HCT116 (cell line): Measurements from ENCODE around the gene PNN. TPM values are rescaled to one million over a fixed set of nuclear protein-coding genes. Genes with fewer than 3 reads are reported as not detected.
A peak's percentile ranks its signal among the peaks of the same experiment; 100 is the strongest.

Source experiments
- ATAC-seq: fragments of 200-7000 bp; cut with Tn5 transposase; 2 replicates; pipeline ENCODE4 v1.9.1; 2020; ENCODE audit warnings: mild to moderate bottlenecking, moderate library complexity
- BruUV-seq: library from RNA; stranded (reverse); fragments of 400-500 nt; replicated peaks from 2 replicates; lab custom pipeline; 2021; lab: Mats Ljungman, UMichigan
- CTCF ChIA-PET: fragments of 300-600 bp; sonication (Branson Sonifier 250); formaldehyde crosslinking; loops from one replicate; lab custom pipeline; 2021; ENCODE audit warnings: antibody characterized with exemption; lab: Charles Lee
- POLR2A ChIA-PET: fragments of 300-600, 350-600 bp; sonication (Branson Sonifier 250); formaldehyde crosslinking; loops from one replicate; lab custom pipeline; 2021; ENCODE audit warnings: antibody characterized with exemption; lab: Charles Lee
- RAD21 ChIA-PET, 2 experiments: fragments of 300-600 bp; sonication (Branson Sonifier 250); formaldehyde crosslinking; loops; one replicate each; lab custom pipeline; 2023; ENCODE audit warnings: low total read pairs in 2 of 2; ENCODE audit not compliant: uncharacterized antibody in 2 of 2, unreplicated experiment in 2 of 2, low non-redundant PET in 1 of 2; lab: Charles Lee
- DNase-seq: peaks from one replicate; pipeline ENCODE4 v3.0.0-alpha.2; 2010; ENCODE audit warnings: low read depth, low spot score
- H2AFZ ChIP-seq: fragments of 200-600 bp; shearing (Covaris generic), sonication (generic); 2 replicates; pipeline ENCODE4 v1.6.1; 2017; ENCODE audit warnings: low read depth, mixed run types, mixed read lengths, antibody characterized with exemption, low read length; ENCODE audit not compliant: poor library complexity, severe bottlenecking
- H3K27ac ChIP-seq: 2 replicates; pipeline ENCODE4 v1.5.1; 2012; ENCODE audit warnings: low read depth, low read length
- H3K27me3 ChIP-seq: fragments of 200-600 bp; sonication (generic); 2 replicates; pipeline ENCODE4 v1.6.1; 2016; ENCODE audit warnings: mixed run types, low read length, mixed read lengths; ENCODE audit not compliant: insufficient read depth
- H3K36me3 ChIP-seq, 2 experiments: fragments of 200-500 bp in 1 of 2; fragments of 200-600 bp in 1 of 2; sonication (Bioruptor generic) in 1 of 2; sonication (generic) in 1 of 2; 2 replicates each; pipeline versions ENCODE4 v1.5.1 to v1.6.1; 2014 to 2016; ENCODE audit warnings: low read length in 2 of 2, inconsistent platforms in 1 of 2, mixed read lengths in 1 of 2, mixed run types in 1 of 2; ENCODE audit not compliant: insufficient read depth in 2 of 2, control insufficient read depth in 1 of 2
- H3K4me1 ChIP-seq, 2 experiments: fragments of 200-600 bp in 1 of 2; sonication (generic) in 1 of 2; 2 replicates each; pipeline versions ENCODE4 v1.5.1 to v1.6.1; 2012 to 2017; ENCODE audit warnings: low read length in 2 of 2, inconsistent platforms in 1 of 2, mild to moderate bottlenecking in 1 of 2, mixed read lengths in 1 of 2, mixed run types in 1 of 2, moderate library complexity in 1 of 2; ENCODE audit not compliant: insufficient read depth in 2 of 2, control insufficient read depth in 1 of 2
- H3K4me2 ChIP-seq: fragments of 200-600 bp; sonication (generic); 2 replicates; pipeline ENCODE4 v1.6.1; 2017; ENCODE audit warnings: mixed run types, low read length, mixed read lengths
- H3K4me3 ChIP-seq, 2 experiments: fragments of 200-600 bp in 1 of 2; sonication (generic) in 1 of 2; replicated peaks in 1 of 2; 2 replicates each; pipeline ENCODE4 v1.5.1; 2011 to 2016; ENCODE audit warnings: low read length in 2 of 2, control low read depth in 1 of 2, low read depth in 1 of 2, mild to moderate bottlenecking in 1 of 2, mixed read lengths in 1 of 2, mixed run types in 1 of 2
- H3K79me2 ChIP-seq: fragments of 200-600 bp; sonication (generic); 2 replicates; pipeline ENCODE4 v1.6.1; 2017; ENCODE audit warnings: mild to moderate bottlenecking, mixed run types, low read length, moderate library complexity, mixed read lengths; ENCODE audit not compliant: insufficient read depth
- H3K9ac ChIP-seq: fragments of 200-600 bp; sonication (generic); 2 replicates; pipeline ENCODE4 v1.6.1; 2016; ENCODE audit warnings: low read length, mixed read lengths
- H3K9me2 ChIP-seq: fragments of 200-600 bp; sonication (generic), shearing (Covaris generic); 2 replicates; pipeline ENCODE4 v1.6.1; 2017; ENCODE audit warnings: mixed run types, mild to moderate bottlenecking, moderate library complexity; ENCODE audit not compliant: insufficient read depth
- H3K9me3 ChIP-seq, 2 experiments: fragments of 200-500 bp in 1 of 2; fragments of 200-600 bp in 1 of 2; sonication (Bioruptor generic) in 1 of 2; sonication (generic) in 1 of 2; 2 replicates each; pipeline ENCODE4 v1.6.1; 2014 to 2017; ENCODE audit warnings: low read length in 2 of 2, mixed read lengths in 2 of 2, inconsistent platforms in 1 of 2, low read depth in 1 of 2, mild to moderate bottlenecking in 1 of 2, mixed run types in 1 of 2, moderate library complexity in 1 of 2; ENCODE audit not compliant: control insufficient read depth in 1 of 2, insufficient read depth in 1 of 2
- H4K20me1 ChIP-seq: fragments of 200-600 bp; sonication (generic), shearing (Covaris generic); 2 replicates; pipeline ENCODE4 v1.6.1; 2017; ENCODE audit warnings: mixed run types, mild to moderate bottlenecking, moderate library complexity; ENCODE audit not compliant: insufficient read depth
- ATF3 ChIP-seq: IDR thresholded peaks from 2 replicates; pipeline ENCODE4 v1.6.1; 2012
- CEBPB ChIP-seq: IDR thresholded peaks from 2 replicates; pipeline ENCODE4 v1.6.1; 2012; ENCODE audit warnings: low read depth
- EGR1 ChIP-seq: IDR thresholded peaks from 2 replicates; pipeline ENCODE4 v1.6.1; 2012; ENCODE audit warnings: low read depth
- EZH2phosphoT487 ChIP-seq: fragments of 200-600 bp; IDR thresholded peaks from 2 replicates; pipeline ENCODE4 v1.6.1; 2018; ENCODE audit warnings: antibody characterized with exemption, borderline replicate concordance
- MAX ChIP-seq: IDR thresholded peaks from 2 replicates; pipeline ENCODE4 v1.6.1; 2012
- POLR2A ChIP-seq: IDR thresholded peaks from 2 replicates; pipeline ENCODE4 v1.7.0; 2011; ENCODE audit warnings: borderline replicate concordance; ENCODE audit not compliant: insufficient read depth, insufficient read length; ENCODE audit errors: extremely low read depth
- SIN3A ChIP-seq: IDR thresholded peaks from 2 replicates; pipeline ENCODE4 v1.6.1; 2012; ENCODE audit warnings: low read depth
- YY1 ChIP-seq: IDR thresholded peaks from 2 replicates; pipeline ENCODE4 v1.6.1; 2011; ENCODE audit warnings: low read length, low read depth, moderate library complexity, mild to moderate bottlenecking; ENCODE audit not compliant: insufficient replicate concordance; ENCODE audit errors: extremely low read depth
- intact Hi-C: fragments of 100-400 bp; cut with micrococcal nuclease; formaldehyde crosslinking; loops from 2 replicates; pipeline ENCODE4 v1.10.0; 2022
- total RNA-seq: library from RNA; stranded (reverse); gene quantifications from one replicate; pipeline ENCODE4 v1.2.1, GENCODE V29; 2021; ENCODE audit not compliant: unreplicated experiment
- TF ChIP-seq, protein P1 (sequence below), 3 experiments: fragments of 200-600 bp in 1 of 3; sonication (generic) in 1 of 3; IDR thresholded peaks in 2 of 3; conservative IDR thresholded peaks in 1 of 3; 2 replicates each; pipeline ENCODE4 v1.5.1; 2012 to 2017; ENCODE audit warnings: low read depth in 2 of 3, low read length in 2 of 3, antibody characterized with exemption in 1 of 3, borderline replicate concordance in 1 of 3, control low read depth in 1 of 3, mild to moderate bottlenecking in 1 of 3, mixed read lengths in 1 of 3, mixed run types in 1 of 3, moderate library complexity in 1 of 3; ENCODE audit not compliant: insufficient read depth in 1 of 3

Gene PNN
- total RNA-seq, 1 experiment from 2014 or later = 97.9 TPM

- POLR2A ChIA-PET = no interaction called here
- DNase-seq (no peak), ATAC-seq (no peak)
- Histone ChIP-seq H3K9ac (no peak overlapping the region), H3K9me2 (no peaks in the 10 kb centered on the region), H3K27me3 (no peaks in the 10 kb centered on the region), H3K79me2 (no peaks in the 10 kb centered on the region), H3K4me3 (no peak overlapping the region), H3K4me2 (peak overlapping the region; percentile 58), H2AFZ (no peak overlapping the region), H3K36me3 (no peaks in the 10 kb centered on the region), H3K4me1 (peaks cover 18 to 39% of the 10 kb centered on the region in 2 experiments), H3K27ac (no peak overlapping the region), H4K20me1 (no peaks in the 10 kb centered on the region), H3K9me3 (no peaks in the 10 kb centered on the region)
- RAD21 ChIA-PET = no interaction called here
- BruUV-seq = no TSS peak
- CTCF ChIA-PET = interaction anchor here (1.5 kb wide), 1 partner anchor 9 kb away, joined by 3 read pairs; no protein-coding TSS in a partner anchor
- TF ChIP-seq SIN3A = no peak
- TF ChIP-seq, protein P1, sequence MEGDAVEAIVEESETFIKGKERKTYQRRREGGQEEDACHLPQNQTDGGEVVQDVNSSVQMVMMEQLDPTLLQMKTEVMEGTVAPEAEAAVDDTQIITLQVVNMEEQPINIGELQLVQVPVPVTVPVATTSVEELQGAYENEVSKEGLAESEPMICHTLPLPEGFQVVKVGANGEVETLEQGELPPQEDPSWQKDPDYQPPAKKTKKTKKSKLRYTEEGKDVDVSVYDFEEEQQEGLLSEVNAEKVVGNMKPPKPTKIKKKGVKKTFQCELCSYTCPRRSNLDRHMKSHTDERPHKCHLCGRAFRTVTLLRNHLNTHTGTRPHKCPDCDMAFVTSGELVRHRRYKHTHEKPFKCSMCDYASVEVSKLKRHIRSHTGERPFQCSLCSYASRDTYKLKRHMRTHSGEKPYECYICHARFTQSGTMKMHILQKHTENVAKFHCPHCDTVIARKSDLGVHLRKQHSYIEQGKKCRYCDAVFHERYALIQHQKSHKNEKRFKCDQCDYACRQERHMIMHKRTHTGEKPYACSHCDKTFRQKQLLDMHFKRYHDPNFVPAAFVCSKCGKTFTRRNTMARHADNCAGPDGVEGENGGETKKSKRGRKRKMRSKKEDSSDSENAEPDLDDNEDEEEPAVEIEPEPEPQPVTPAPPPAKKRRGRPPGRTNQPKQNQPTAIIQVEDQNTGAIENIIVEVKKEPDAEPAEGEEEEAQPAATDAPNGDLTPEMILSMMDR (IDR thresholded peaks at IDR 0.05 in 2 of 3, conservative IDR thresholded peaks at IDR 0.05 in 1 of 3; ENCODE audit: borderline replicate concordance in 1 of 3, insufficient read depth in 1 of 3, low read depth in 2 of 3, low read length in 2 of 3) = no peak
- TF ChIP-seq EGR1 = no peak
- no peak for TF ChIP-seq EZH2phosphoT487
- no peak for TF ChIP-seq YY1
- no peak for TF ChIP-seq MAX
- TF ChIP-seq POLR2A = no peak
- no peak for TF ChIP-seq ATF3
- TF ChIP-seq CEBPB = no peak
- intact Hi-C loops = no loop called here
Observed at GRCh38 chr14:39212693-39213092, 37.6 kb downstream of the PNN start.
